SK-N-SH (cell line): ENCODE results near the gene GPT2. TPM values are rescaled to one million over a fixed set of nuclear protein-coding genes. Genes with fewer than 3 reads are reported as not detected.

ENCODE experiments used
- CTCF ChIA-PET: fragments of 300-600, 350-600 bp; formaldehyde crosslinking; extraction: SDS; loops from one replicate; lab custom pipeline; 2021; lab: Yijun Ruan, JAX
- POLR2A ChIA-PET: fragments of 350-600 bp; sonication (Branson Sonifier 250); formaldehyde crosslinking; extraction: SDS; loops from one replicate; lab custom pipeline; 2020; ENCODE audit warnings: antibody characterized with exemption, inconsistent platforms; lab: Yijun Ruan, JAX
- DNase-seq: peaks from one replicate; pipeline ENCODE4 v3.0.0; 2012
- H2AFZ ChIP-seq: fragments of 200-600 bp; sonication (generic); 2 replicates; pipeline ENCODE4 v1.8.1; 2016; ENCODE audit warnings: antibody characterized with exemption, mild to moderate bottlenecking, low read depth
- H3F3A ChIP-seq: fragments of 200-600 bp; sonication (generic); replicated peaks from 2 replicates; pipeline ENCODE3; 2016; ENCODE audit warnings: antibody characterized with exemption, mild to moderate bottlenecking; ENCODE audit not compliant: insufficient read depth
- H3K27ac ChIP-seq, 2 experiments: fragments of 200-500 bp in 1 of 2; fragments of 200-600 bp in 1 of 2; sonication (Bioruptor generic) in 1 of 2; sonication (generic), shearing (Covaris generic) in 1 of 2; 2 replicates each; pipeline versions ENCODE4 v1.5.1 to v1.6.1; 2014 to 2016; ENCODE audit warnings: low read depth in 2 of 2, inconsistent platforms in 1 of 2, low read length in 1 of 2, mild to moderate bottlenecking in 1 of 2, mixed read lengths in 1 of 2
- H3K27me3 ChIP-seq: fragments of 200-600 bp; sonication (generic), shearing (Covaris generic); 2 replicates; pipeline ENCODE4 v1.6.1; 2016; ENCODE audit warnings: mixed run types; ENCODE audit not compliant: insufficient read depth
- H3K36me3 ChIP-seq, 2 experiments: fragments of 200-500 bp in 1 of 2; fragments of 200-600 bp in 1 of 2; sonication (Bioruptor generic) in 1 of 2; sonication (generic) in 1 of 2; replicated peaks in 1 of 2; 2 replicates each; pipeline versions ENCODE3 to v1.5.1; 2014 to 2016; ENCODE audit warnings: low read length in 1 of 2, mild to moderate bottlenecking in 1 of 2; ENCODE audit not compliant: insufficient read depth in 2 of 2, control insufficient read depth in 1 of 2
- H3K4me1 ChIP-seq, 2 experiments: fragments of 200-500 bp in 1 of 2; fragments of 200-600 bp in 1 of 2; sonication (Bioruptor generic) in 1 of 2; sonication (generic), shearing (Covaris generic) in 1 of 2; 2 replicates each; pipeline versions ENCODE4 v1.5.1 to v1.6.1; 2014 to 2016; ENCODE audit warnings: low read depth in 1 of 2, low read length in 1 of 2, mixed run types in 1 of 2; ENCODE audit not compliant: insufficient read depth in 2 of 2, control insufficient read depth in 1 of 2
- H3K4me2 ChIP-seq: fragments of 200-600 bp; sonication (generic), shearing (Covaris generic); 2 replicates; pipeline ENCODE4 v1.6.1; 2017; ENCODE audit warnings: mixed run types
- H3K4me3 ChIP-seq, 2 experiments: fragments of 200-500 bp in 1 of 2; fragments of 200-600 bp in 1 of 2; sonication (Bioruptor generic) in 1 of 2; sonication (generic), shearing (Covaris generic) in 1 of 2; 2 replicates each; pipeline versions ENCODE4 v1.5.1 to v1.8.1; 2014 to 2016; ENCODE audit warnings: low read depth in 2 of 2, inconsistent platforms in 1 of 2, low read length in 1 of 2, mild to moderate bottlenecking in 1 of 2, mixed read lengths in 1 of 2, moderate library complexity in 1 of 2
- H3K79me2 ChIP-seq: fragments of 200-600 bp; sonication (generic); 2 replicates; pipeline ENCODE4 v1.8.1; 2017; ENCODE audit warnings: mild to moderate bottlenecking; ENCODE audit not compliant: insufficient read depth
- H3K9ac ChIP-seq: fragments of 200-600 bp; sonication (generic); 2 replicates; pipeline ENCODE4 v1.6.1; 2017; ENCODE audit warnings: mixed run types
- H3K9me2 ChIP-seq: fragments of 200-600 bp; sonication (generic); 2 replicates; pipeline ENCODE4 v1.6.1; 2017; ENCODE audit warnings: mixed run types
- H3K9me3 ChIP-seq: fragments of 200-600 bp; sonication (generic); 2 replicates; pipeline ENCODE4 v1.6.1; 2017; ENCODE audit warnings: mixed run types, mild to moderate bottlenecking, moderate library complexity
- H4K20me1 ChIP-seq: fragments of 200-600 bp; sonication (generic); 2 replicates; pipeline ENCODE4 v1.6.1; 2017; ENCODE audit warnings: mild to moderate bottlenecking, mixed run types; ENCODE audit not compliant: insufficient read depth
- CHD2 ChIP-seq: fragments of 150-350 bp; IDR thresholded peaks from 2 replicates; pipeline ENCODE4 v1.6.1; 2018; ENCODE audit warnings: low read length; ENCODE audit not compliant: partially characterized antibody
- CTCF ChIP-seq: fragments of 200-600 bp; sonication (generic); IDR thresholded peaks from 2 replicates; pipeline ENCODE4 v1.6.1; 2017; ENCODE audit warnings: antibody characterized with exemption, mild to moderate bottlenecking, moderate library complexity
- FOXJ3 ChIP-seq: sonication (generic); formaldehyde crosslinking; IDR thresholded peaks from 2 replicates; pipeline ENCODE4 v1.5.1; 2020; ENCODE audit warnings: mild to moderate bottlenecking, missing genetic modification reagents
- GATA2 ChIP-seq: sonication (generic); formaldehyde crosslinking; IDR thresholded peaks from 2 replicates; pipeline ENCODE4 v1.5.0; 2020; ENCODE audit warnings: mild to moderate bottlenecking, missing genetic modification reagents
- MXI1 ChIP-seq: IDR thresholded peaks from 2 replicates; pipeline ENCODE4 v1.6.1; 2012; ENCODE audit warnings: mild to moderate bottlenecking, low read depth, low read length, improper control_type of control experiment
- NFIC ChIP-seq: IDR thresholded peaks from 2 replicates; pipeline ENCODE4 v1.4.0; 2012; ENCODE audit warnings: borderline replicate concordance
- POLR2AphosphoS5 ChIP-seq: IDR thresholded peaks from 2 replicates; pipeline ENCODE4 v1.6.1; 2012; ENCODE audit warnings: low read depth, low read length
- RFX5 ChIP-seq: IDR thresholded peaks from 2 replicates; pipeline ENCODE4 v1.6.1; 2012; ENCODE audit warnings: mild to moderate bottlenecking, improper control_type of control experiment, low read length
- RXRA ChIP-seq: IDR thresholded peaks from 2 replicates; pipeline ENCODE4 v1.4.0; 2012; ENCODE audit warnings: low read depth, mild to moderate bottlenecking, borderline replicate concordance
- SMC3 ChIP-seq: IDR thresholded peaks from 2 replicates; pipeline ENCODE4 v1.6.1; 2012; ENCODE audit warnings: low read depth, low read length, improper control_type of control experiment
- TAF1 ChIP-seq: IDR thresholded peaks from 2 replicates; pipeline ENCODE4 v1.6.1; 2012; ENCODE audit warnings: low read depth, mild to moderate bottlenecking, low read length, moderate library complexity, borderline replicate concordance
- YY1 ChIP-seq: IDR thresholded peaks from 2 replicates; pipeline ENCODE4 v1.4.0; 2012; ENCODE audit warnings: low read depth, mild to moderate bottlenecking
- WGBS: methylation state at CpG from one replicate; pipeline ENCODE4 v1.1.6; 2017; ENCODE audit warnings: low lambda C conversion rate; 5-methylcytosine and 5-hydroxymethylcytosine counted together
- polyA plus RNA-seq, 3 experiments: library from polyadenylated mRNA; depleted of rRNA; stranded (reverse); fragments of >200 nt; gene quantifications; 2 replicates each; pipeline ENCODE4 v1.2.3, GENCODE V29; 2012

Gene GPT2
- polyA plus RNA-seq, 1 of the 3 experiments (the other 2 are of a cell fraction) = 19.9 TPM

- peaks cover 81% of the 10 kb centered on the region for H3K79me2 ChIP-seq
- CTCF ChIA-PET = interaction anchor here (0.8 to 6.2 kb wide), 6 partner anchors 13 to 39 kb away, joined by 3 to 35 read pairs (median 3); no protein-coding TSS in a partner anchor
- H4K20me1 ChIP-seq = 0 out of 2 replicates have a peak, but pooled peaks cover 11% of the 10 kb centered on the region
- no peak overlapping the region for H3K9ac ChIP-seq
- H2AFZ ChIP-seq = no peak overlapping the region
- no peak for DNase-seq
- peaks cover 11 to 33% of the 10 kb centered on the region in 2 experiments; a peak in 2 of 4 replicates for H3K4me1 ChIP-seq
- H3K36me3 ChIP-seq = peaks cover 3 to 5% of the 10 kb centered on the region in 2 experiments
- WGBS = 87% methylated on average over 4 of the region's 5 CpGs
- no peaks in the 10 kb centered on the region for H3K27me3 ChIP-seq
- no peak for TF ChIP-seq CTCF
- TF ChIP-seq, all 33 proteins: peak for 0
- Histone ChIP-seq H3K9me2 (no peaks in the 10 kb centered on the region), H3K4me2 (no peak overlapping the region), H3K4me3 (no peak overlapping the region), H3K9me3 (no peaks in the 10 kb centered on the region), H3K27ac (no peak overlapping the region; a peak in 1 of 4 replicates), H3F3A (no peaks in the 10 kb centered on the region)
- POLR2A ChIA-PET = no interaction called here
Observed at GRCh38 chr16:46889245-46889941, 5.2 kb downstream of the GPT2 start.

- Histone ChIP-seq H4K20me1 (0 out of 2 replicates have a peak, but pooled peaks cover 11% of the 10 kb centered on the region), H3K4me2 (no peak overlapping the region), H2AFZ (no peak overlapping the region), H3K27me3 (no peaks in the 10 kb centered on the region), H3K9ac (no peak overlapping the region), H3K4me1 (peaks cover 11 to 33% of the 10 kb centered on the region in 2 experiments; a peak in 2 of 4 replicates), H3K9me3 (no peaks in the 10 kb centered on the region), H3K79me2 (peaks cover 83% of the 10 kb centered on the region), H3K36me3 (peaks cover 3 to 5% of the 10 kb centered on the region in 2 experiments), H3K9me2 (no peaks in the 10 kb centered on the region), H3F3A (no peaks in the 10 kb centered on the region), H3K27ac (no peak overlapping the region; a peak in 1 of 4 replicates), H3K4me3 (no peak overlapping the region)
- ChIA-PET CTCF (interaction anchor here (1.3 to 6.2 kb wide), 4 partner anchors 19 to 39 kb away, joined by 3 to 35 read pairs (median 7); no protein-coding TSS in a partner anchor), POLR2A (no interaction called here)
- DNase-seq = no peak
- WGBS = 94% methylated on average over 5 of the region's 5 CpGs
- TF ChIP-seq SMC3 = no peak
- no peak for TF ChIP-seq POLR2AphosphoS5
- no peak for TF ChIP-seq YY1
- TF ChIP-seq FOXJ3 (CRISPR knock-in tag) = no peak
Observed at GRCh38 chr16:46889942-46890300, 5.8 kb downstream of the GPT2 start.

GRCh38 chr16:46891910-46892309 is 7.7 kb downstream of the GPT2 start:
- Histone ChIP-seq H3K36me3 (peaks cover 0 to 5% of the 10 kb centered on the region in 2 experiments), H4K20me1 (0 out of 2 replicates have a peak, but pooled peaks cover 11% of the 10 kb centered on the region), H3K4me3 (no peak overlapping the region), H3K27me3 (no peaks in the 10 kb centered on the region), H3K9ac (no peak overlapping the region), H3K4me2 (no peak overlapping the region), H3K4me1 (peaks cover 0 to 16% of the 10 kb centered on the region in 2 experiments; a peak in 1 of 4 replicates), H2AFZ (no peak overlapping the region), H3K79me2 (peaks cover 83% of the 10 kb centered on the region), H3K9me3 (no peaks in the 10 kb centered on the region), H3K27ac (no peak overlapping the region), H3F3A (no peaks in the 10 kb centered on the region), H3K9me2 (no peaks in the 10 kb centered on the region)
- WGBS = 89% methylated on average over 1 of the region's 1 CpG
- DNase-seq = no peak
- POLR2A ChIA-PET = no interaction called here
- CTCF ChIA-PET = interaction anchor here (1.0 to 1.6 kb wide), 3 partner anchors 15 to 38 kb away, joined by 3 to 7 read pairs (median 4); no protein-coding TSS in a partner anchor
- TF ChIP-seq RFX5 (no peak), RXRA (no peak), CHD2 (no peak), MXI1 (no peak), CTCF (no peak), NFIC (no peak), GATA2 (no peak), POLR2AphosphoS5 (no peak), TAF1 (no peak)
